Stomach (tissue), 4 donors: ENCODE measurements around the gene HK1.

ENCODE experiments used
- CTCF ChIP-seq, 7 experiments: fragments of 450-650 bp in 4 of 7; fragments of 200-600 bp in 3 of 7; sonication (generic) in 3 of 7; IDR thresholded peaks; one replicate each; pipeline ENCODE4 v1.5.1; 2016 to 2019; ENCODE audit warnings: antibody characterized with exemption in 7 of 7, control low read depth in 2 of 7, mild to moderate bottlenecking in 1 of 7
- EP300 ChIP-seq: sonication (generic); formaldehyde crosslinking; IDR thresholded peaks from one replicate; pipeline ENCODE4 v1.6.1; 2017; ENCODE audit warnings: antibody characterized with exemption
- POLR2A ChIP-seq, 4 donors: fragments of 450-650 bp; IDR thresholded peaks; one replicate each; pipeline ENCODE4 v1.6.1; 2016; ENCODE audit warnings: antibody characterized with exemption in 4 of 4, control low read depth in 2 of 4, mild to moderate bottlenecking in 1 of 4, moderate library complexity in 1 of 4
- POLR2AphosphoS5 ChIP-seq, 3 donors: sonication (generic); formaldehyde crosslinking; IDR thresholded peaks; one replicate each; pipeline ENCODE4 v1.6.1; 2016; ENCODE audit warnings: antibody characterized with exemption in 3 of 3

- TF ChIP-seq CTCF (IDR thresholded peaks at IDR 0.05): no peak
- TF ChIP-seq POLR2AphosphoS5 (IDR thresholded peaks at IDR 0.05): no peak
- TF ChIP-seq POLR2A (IDR thresholded peaks at IDR 0.05): no peak
- TF ChIP-seq EP300: no peak
Observed at GRCh38 chr10:69434926-69435325, 156.6 kb downstream of the HK1 start.
